K562 (cell line): ENCODE results near the gene IL15RA. TPM values are rescaled to one million over a fixed set of nuclear protein-coding genes. Genes with fewer than 3 reads are reported as not detected.
A peak's percentile ranks its signal among the peaks of the same experiment; 100 is the strongest.

Experiments
- ARNT ChIP-seq, 2 experiments: fragments of 450-650 bp; IDR thresholded peaks; 2 replicates each; pipeline ENCODE4 v1.6.1; 2016; ENCODE audit warnings: mild to moderate bottlenecking in 1 of 2
- COPS2 ChIP-seq: fragments of 450-650 bp; conservative IDR thresholded peaks from 2 replicates; pipeline ENCODE4 v1.6.1; 2016; ENCODE audit warnings: mild to moderate bottlenecking, moderate library complexity
- CREM ChIP-seq: IDR thresholded peaks from 2 replicates; pipeline ENCODE4 v1.6.1; 2014; ENCODE audit warnings: antibody characterized with exemption, low read depth
- KDM5B ChIP-seq: fragments of 200-600 bp; sonication (generic); IDR thresholded peaks from 2 replicates; pipeline ENCODE4 v1.6.1; 2012; ENCODE audit warnings: low read depth, mild to moderate bottlenecking, moderate library complexity, low read length, control low read depth, inconsistent platforms; ENCODE audit not compliant: insufficient replicate concordance
- MTA3 ChIP-seq: fragments of 450-650 bp; formaldehyde crosslinking; IDR thresholded peaks from 2 replicates; pipeline ENCODE4 v1.6.1; 2017; ENCODE audit warnings: mild to moderate bottlenecking, borderline replicate concordance
- TAF1 ChIP-seq: IDR thresholded peaks from 2 replicates; pipeline ENCODE4 v1.6.1; 2011; ENCODE audit warnings: mild to moderate bottlenecking, low read length, moderate library complexity; ENCODE audit not compliant: insufficient read depth, control insufficient read depth, severe bottlenecking; ENCODE audit errors: extremely low read depth
- TAL1 ChIP-seq: fragments of 450-650 bp; IDR thresholded peaks from 2 replicates; pipeline ENCODE4 v1.6.1; 2016; ENCODE audit warnings: mild to moderate bottlenecking
- TBL1XR1 ChIP-seq, 2 experiments: IDR thresholded peaks; 2 replicates each; pipeline ENCODE4 v1.6.1; 2012; ENCODE audit warnings: improper control_type of control experiment in 2 of 2, low read length in 2 of 2, mild to moderate bottlenecking in 1 of 2
- TCF3 ChIP-seq: sonication (generic); formaldehyde crosslinking; IDR thresholded peaks from 2 replicates; pipeline ENCODE4 v1.4.0; 2020; ENCODE audit warnings: mild to moderate bottlenecking, missing genetic modification reagents
- YBX1 ChIP-seq: fragments of 450-650 bp; IDR thresholded peaks from 2 replicates; pipeline ENCODE4 v1.7.1; 2016; ENCODE audit warnings: mild to moderate bottlenecking
- ZNF184 ChIP-seq: sonication (generic); formaldehyde crosslinking; IDR thresholded peaks from 2 replicates; pipeline ENCODE4 v1.5.0; 2020; ENCODE audit warnings: missing genetic modification reagents
- ZNF311 ChIP-seq: fragments of 250-450 bp; sonication (Bioruptor Pico); IDR thresholded peaks from 2 replicates; pipeline ENCODE4 v1.4.0; 2020; ENCODE audit warnings: mild to moderate bottlenecking, moderate library complexity
- polyA plus RNA-seq, 8 experiments: library from polyadenylated mRNA; depleted of rRNA in 4 of 8; stranded (reverse) in 5 of 8; unstranded in 3 of 8; fragments of >200 nt; fragmentation: Nextera tagmentation in 2 of 8; fragmentation: Illumina TruSeq in 1 of 8; extraction: Ambion mirVana in 2 of 8; extraction: Trizol in 1 of 8; gene quantifications; 2 replicates each; pipeline versions ENCODE4 v1.2.1 to v1.2.3, GENCODE V29; 2011 to 2014; ENCODE audit warnings: inconsistent platforms in 1 of 8, missing spikeins in 1 of 8
- total RNA-seq, 7 experiments: library from RNA; depleted of rRNA in 6 of 7; stranded (reverse); fragments of >200 nt in 6 of 7; fragmentation: Illumina TruSeq in 2 of 7; extraction: Trizol in 2 of 7; gene quantifications; 2 replicates each; pipeline versions ENCODE4 v1.2.1 to v1.2.3, GENCODE V29; 2011 to 2021; ENCODE audit warnings: low replicate concordance in 1 of 7
- TF ChIP-seq, protein P1 (sequence below): fragments of 200-600 bp; sonication (generic); IDR thresholded peaks from one replicate; pipeline ENCODE4 v1.6.1; 2012; ENCODE audit warnings: mild to moderate bottlenecking, low read depth, low read length, inconsistent platforms
- TF ChIP-seq, protein P2 (sequence below): fragments of 250-450 bp; sonication (Bioruptor Pico); IDR thresholded peaks from 2 replicates; pipeline ENCODE4 v1.8.0; 2022; ENCODE audit warnings: inconsistent platforms, mild to moderate bottlenecking, moderate library complexity, borderline replicate concordance
- TF ChIP-seq, protein P3 (sequence below), 2 experiments: fragments of 250-450 bp in 1 of 2; fragments of 450-650 bp in 1 of 2; sonication (Bioruptor Pico) in 1 of 2; IDR thresholded peaks; 2 replicates each; pipeline versions ENCODE4 v1.6.1 to v1.8.0; 2016 to 2021; ENCODE audit warnings: mild to moderate bottlenecking in 2 of 2, moderate library complexity in 2 of 2, missing compliant biosample characterization in 1 of 2, missing genetic modification characterization in 1 of 2

IL15RA gene
- total and polyA plus RNA-seq, 9 of the 15 experiments (the other 6 are each of a cell fraction or from before 2014, with no cell fraction given): 1.2 to 11.7 (median 8.0) TPM

DNA sequence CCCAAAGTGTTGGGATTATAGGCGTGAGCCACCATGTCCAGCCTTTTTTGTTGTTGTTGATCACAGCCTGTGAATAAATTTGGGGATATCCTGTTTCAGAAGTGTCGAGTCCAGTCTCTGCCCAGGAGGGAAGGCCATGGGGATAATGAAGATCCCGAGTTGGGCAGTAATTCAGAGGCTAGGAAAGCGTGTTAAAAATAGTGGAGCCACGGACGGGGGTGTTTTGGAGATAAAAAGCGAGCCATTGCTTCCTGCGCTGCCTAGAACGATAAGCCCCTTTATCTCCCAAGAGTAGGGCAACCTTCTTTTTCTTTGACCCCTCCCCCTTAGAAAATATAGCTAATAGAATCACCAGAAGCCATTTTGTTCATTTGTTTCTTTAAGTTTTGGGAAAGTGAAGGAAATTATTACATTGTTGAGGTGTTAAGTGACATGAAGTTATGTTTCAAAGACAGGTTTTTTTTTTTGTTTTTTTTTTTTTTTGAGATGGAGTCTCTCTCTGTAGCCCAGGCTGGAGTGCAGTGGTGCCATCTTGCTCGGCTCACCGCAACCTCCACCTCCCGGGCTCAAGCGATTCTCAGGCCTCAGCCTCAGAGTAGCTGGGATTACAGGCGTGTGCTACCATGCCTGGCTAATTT lies 43.3 kb downstream of the IL15RA start (continued):
- TF ChIP-seq, protein P1, sequence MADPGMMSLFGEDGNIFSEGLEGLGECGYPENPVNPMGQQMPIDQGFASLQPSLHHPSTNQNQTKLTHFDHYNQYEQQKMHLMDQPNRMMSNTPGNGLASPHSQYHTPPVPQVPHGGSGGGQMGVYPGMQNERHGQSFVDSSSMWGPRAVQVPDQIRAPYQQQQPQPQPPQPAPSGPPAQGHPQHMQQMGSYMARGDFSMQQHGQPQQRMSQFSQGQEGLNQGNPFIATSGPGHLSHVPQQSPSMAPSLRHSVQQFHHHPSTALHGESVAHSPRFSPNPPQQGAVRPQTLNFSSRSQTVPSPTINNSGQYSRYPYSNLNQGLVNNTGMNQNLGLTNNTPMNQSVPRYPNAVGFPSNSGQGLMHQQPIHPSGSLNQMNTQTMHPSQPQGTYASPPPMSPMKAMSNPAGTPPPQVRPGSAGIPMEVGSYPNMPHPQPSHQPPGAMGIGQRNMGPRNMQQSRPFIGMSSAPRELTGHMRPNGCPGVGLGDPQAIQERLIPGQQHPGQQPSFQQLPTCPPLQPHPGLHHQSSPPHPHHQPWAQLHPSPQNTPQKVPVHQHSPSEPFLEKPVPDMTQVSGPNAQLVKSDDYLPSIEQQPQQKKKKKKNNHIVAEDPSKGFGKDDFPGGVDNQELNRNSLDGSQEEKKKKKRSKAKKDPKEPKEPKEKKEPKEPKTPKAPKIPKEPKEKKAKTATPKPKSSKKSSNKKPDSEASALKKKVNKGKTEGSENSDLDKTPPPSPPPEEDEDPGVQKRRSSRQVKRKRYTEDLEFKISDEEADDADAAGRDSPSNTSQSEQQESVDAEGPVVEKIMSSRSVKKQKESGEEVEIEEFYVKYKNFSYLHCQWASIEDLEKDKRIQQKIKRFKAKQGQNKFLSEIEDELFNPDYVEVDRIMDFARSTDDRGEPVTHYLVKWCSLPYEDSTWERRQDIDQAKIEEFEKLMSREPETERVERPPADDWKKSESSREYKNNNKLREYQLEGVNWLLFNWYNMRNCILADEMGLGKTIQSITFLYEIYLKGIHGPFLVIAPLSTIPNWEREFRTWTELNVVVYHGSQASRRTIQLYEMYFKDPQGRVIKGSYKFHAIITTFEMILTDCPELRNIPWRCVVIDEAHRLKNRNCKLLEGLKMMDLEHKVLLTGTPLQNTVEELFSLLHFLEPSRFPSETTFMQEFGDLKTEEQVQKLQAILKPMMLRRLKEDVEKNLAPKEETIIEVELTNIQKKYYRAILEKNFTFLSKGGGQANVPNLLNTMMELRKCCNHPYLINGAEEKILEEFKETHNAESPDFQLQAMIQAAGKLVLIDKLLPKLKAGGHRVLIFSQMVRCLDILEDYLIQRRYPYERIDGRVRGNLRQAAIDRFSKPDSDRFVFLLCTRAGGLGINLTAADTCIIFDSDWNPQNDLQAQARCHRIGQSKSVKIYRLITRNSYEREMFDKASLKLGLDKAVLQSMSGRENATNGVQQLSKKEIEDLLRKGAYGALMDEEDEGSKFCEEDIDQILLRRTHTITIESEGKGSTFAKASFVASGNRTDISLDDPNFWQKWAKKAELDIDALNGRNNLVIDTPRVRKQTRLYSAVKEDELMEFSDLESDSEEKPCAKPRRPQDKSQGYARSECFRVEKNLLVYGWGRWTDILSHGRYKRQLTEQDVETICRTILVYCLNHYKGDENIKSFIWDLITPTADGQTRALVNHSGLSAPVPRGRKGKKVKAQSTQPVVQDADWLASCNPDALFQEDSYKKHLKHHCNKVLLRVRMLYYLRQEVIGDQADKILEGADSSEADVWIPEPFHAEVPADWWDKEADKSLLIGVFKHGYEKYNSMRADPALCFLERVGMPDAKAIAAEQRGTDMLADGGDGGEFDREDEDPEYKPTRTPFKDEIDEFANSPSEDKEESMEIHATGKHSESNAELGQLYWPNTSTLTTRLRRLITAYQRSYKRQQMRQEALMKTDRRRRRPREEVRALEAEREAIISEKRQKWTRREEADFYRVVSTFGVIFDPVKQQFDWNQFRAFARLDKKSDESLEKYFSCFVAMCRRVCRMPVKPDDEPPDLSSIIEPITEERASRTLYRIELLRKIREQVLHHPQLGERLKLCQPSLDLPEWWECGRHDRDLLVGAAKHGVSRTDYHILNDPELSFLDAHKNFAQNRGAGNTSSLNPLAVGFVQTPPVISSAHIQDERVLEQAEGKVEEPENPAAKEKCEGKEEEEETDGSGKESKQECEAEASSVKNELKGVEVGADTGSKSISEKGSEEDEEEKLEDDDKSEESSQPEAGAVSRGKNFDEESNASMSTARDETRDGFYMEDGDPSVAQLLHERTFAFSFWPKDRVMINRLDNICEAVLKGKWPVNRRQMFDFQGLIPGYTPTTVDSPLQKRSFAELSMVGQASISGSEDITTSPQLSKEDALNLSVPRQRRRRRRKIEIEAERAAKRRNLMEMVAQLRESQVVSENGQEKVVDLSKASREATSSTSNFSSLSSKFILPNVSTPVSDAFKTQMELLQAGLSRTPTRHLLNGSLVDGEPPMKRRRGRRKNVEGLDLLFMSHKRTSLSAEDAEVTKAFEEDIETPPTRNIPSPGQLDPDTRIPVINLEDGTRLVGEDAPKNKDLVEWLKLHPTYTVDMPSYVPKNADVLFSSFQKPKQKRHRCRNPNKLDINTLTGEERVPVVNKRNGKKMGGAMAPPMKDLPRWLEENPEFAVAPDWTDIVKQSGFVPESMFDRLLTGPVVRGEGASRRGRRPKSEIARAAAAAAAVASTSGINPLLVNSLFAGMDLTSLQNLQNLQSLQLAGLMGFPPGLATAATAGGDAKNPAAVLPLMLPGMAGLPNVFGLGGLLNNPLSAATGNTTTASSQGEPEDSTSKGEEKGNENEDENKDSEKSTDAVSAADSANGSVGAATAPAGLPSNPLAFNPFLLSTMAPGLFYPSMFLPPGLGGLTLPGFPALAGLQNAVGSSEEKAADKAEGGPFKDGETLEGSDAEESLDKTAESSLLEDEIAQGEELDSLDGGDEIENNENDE: no peak
- no peak for TF ChIP-seq KDM5B
- no peak for TF ChIP-seq TAF1
- TF ChIP-seq, protein P2, sequence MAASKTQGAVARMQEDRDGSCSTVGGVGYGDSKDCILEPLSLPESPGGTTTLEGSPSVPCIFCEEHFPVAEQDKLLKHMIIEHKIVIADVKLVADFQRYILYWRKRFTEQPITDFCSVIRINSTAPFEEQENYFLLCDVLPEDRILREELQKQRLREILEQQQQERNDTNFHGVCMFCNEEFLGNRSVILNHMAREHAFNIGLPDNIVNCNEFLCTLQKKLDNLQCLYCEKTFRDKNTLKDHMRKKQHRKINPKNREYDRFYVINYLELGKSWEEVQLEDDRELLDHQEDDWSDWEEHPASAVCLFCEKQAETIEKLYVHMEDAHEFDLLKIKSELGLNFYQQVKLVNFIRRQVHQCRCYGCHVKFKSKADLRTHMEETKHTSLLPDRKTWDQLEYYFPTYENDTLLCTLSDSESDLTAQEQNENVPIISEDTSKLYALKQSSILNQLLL: no peak
- peak in 1 of 2 experiments; percentile 93; a peak in 2 of 4 replicates for TF ChIP-seq TBL1XR1 (IDR thresholded peaks at IDR 0.05; ENCODE audit: low read length in 2 of 2)
- TF ChIP-seq TCF3 (CRISPR knock-in tag): peak; percentile 88
- TF ChIP-seq TAL1: peak; percentile 87
- peak; percentile 37; the same call in 1 of the 2 replicates for TF ChIP-seq ZNF311 (CRISPR knock-in tag)
- TF ChIP-seq YBX1: no peak
- peak; percentile 50; the same call in 1 of the 2 replicates for TF ChIP-seq MTA3
- TF ChIP-seq ARNT (IDR thresholded peaks at IDR 0.05): peak; percentile 32 to 64; a peak in 2 of 4 replicates
- no peak for TF ChIP-seq COPS2
- peak; percentile 59; the same call in 1 of the 2 replicates for TF ChIP-seq CREM
- TF ChIP-seq, protein P3, sequence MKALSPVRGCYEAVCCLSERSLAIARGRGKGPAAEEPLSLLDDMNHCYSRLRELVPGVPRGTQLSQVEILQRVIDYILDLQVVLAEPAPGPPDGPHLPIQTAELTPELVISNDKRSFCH (CRISPR knock-in tag; IDR thresholded peaks at IDR 0.05): no peak
- TF ChIP-seq, protein P3 (tag; IDR thresholded peaks at IDR 0.05): peak; percentile 65; the same call in 1 of the 2 replicates
- no peak for TF ChIP-seq ZNF184
